GM19395 (cell line): ENCODE measurements around the gene SPAG17.

Experiments used
- ATAC-seq: cut with Tn5 transposase; IDR thresholded peaks from one replicate; pipeline ENCODE4 v1.9.1; 2021; ENCODE audit warnings: mild to moderate bottlenecking, moderate library complexity; ENCODE audit not compliant: unreplicated experiment

Gene SPAG17

GRCh38 chr1:118185084-118185832 is at the start of gene SPAG17:
TSS of gene SPAG17 (minus strand) at chr1:118185228. CDS start at chr1:118185157, 71 bp downstream.
- ATAC-seq: no peak

GRCh38 chr1:118225471-118225870 is 40.4 kb upstream of the SPAG17 start:
- ATAC-seq: no peak

DNA sequence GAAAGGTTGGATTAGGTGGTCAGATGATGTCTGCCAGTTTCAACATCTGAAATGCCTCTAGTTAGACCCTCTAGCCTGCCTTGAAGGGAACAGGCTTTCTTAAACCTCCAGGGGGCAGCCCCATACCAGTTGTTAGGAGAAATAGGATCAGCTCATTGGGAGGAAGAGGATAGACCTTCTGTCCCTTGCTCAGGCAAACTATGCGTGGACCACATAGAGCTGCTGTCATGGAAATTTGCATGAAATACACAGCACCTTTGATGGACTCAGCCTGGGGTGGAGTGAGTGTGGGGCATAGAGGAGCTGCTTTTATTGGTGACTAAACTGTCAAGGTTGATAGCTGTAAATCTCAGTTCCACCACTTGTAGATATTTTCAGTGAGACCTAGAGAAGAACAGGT is 38.4 kb upstream of the SPAG17 start:
- no peak for ATAC-seq

- ATAC-seq: no peak
Observed at GRCh38 chr1:118219438-118219837, 34.4 kb upstream of the SPAG17 start.

DNA sequence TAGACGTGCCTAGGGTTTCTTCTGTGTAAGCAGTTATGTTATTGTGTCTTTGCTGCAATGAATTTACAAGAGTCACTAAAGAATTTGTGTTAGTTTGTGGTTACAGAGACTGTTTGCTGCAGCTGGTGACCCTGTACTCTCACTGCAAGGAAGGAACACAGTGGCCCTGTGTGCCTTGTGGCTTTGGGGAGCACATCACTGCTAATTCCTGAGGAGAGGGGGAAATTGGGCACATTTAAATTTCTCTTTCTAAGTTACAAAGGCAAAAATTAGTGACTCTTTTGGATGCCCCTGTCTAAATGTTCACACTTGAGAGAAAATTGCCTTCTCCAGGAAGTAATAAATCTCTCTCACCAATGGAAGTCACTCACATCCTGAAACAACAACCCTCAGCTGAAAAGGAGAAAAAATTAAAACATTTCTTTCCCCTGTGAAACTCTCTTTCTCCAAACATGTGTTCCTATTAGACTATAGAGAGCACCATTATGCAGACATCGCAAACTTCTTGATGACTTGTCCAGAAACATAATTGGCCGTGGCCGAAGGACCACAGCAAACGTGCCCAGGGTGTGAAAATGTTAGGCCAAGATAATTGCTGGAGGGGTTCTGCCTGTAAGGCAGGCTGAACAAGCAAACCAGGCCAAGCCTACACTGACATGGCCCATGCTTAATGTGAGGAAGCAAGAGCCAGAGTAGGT is 32.3 kb upstream of the SPAG17 start:
- no peak for ATAC-seq

DNA sequence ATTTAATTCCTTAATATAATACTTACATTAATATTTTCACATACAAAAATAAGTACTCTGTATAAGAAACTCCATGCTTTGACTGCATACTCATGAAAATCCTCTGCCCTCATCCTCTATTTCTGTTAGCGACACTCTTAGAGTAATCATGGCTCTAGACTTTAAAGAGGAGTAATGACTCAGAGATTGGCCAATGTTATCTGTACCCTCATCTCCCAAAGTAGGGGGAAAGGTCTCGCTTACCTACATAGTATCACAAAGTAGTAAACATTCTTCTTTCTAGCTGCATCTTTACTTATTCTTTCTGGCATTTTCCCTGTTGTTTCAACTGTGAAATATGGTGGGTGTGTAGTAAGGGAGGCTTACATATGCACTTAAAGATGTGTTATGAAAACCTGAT is 29.8 kb upstream of the SPAG17 start:
- no peak for ATAC-seq

GRCh38 chr1:118210723-118211110 is 25.7 kb upstream of the SPAG17 start:
- no peak for ATAC-seq

DNA sequence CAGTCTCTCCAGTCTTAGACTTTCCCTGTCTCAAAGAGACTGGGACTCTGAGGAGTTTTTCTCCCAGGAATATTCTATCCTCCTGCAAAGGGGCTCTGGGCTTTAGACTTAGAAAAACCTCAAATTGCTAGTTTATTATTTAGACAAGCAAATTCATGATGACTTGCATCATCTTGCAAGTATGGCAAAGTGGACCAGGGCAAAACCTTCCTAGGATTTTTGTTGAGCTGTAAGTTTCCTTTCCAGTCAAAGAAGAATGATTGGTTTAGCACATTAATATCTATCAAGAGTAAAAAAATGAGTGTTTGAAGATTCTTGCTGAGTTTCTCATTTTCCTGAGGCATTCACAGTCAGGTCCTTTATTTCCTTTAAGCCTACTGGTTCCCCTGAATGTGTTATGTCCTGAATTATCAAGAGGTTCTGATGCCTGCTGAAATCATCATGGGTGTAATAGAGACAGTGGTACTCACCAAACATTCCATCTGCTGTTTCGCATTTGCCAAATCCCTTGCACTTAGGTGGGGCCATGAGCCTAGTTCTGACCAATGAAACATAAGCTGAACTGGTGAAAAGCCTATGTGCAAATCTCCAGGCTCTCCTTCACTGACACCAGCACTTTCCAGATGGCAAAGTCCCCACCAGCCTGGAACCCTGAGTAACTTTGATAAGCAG is 25.2 kb upstream of the SPAG17 start:
- ATAC-seq: no peak

DNA sequence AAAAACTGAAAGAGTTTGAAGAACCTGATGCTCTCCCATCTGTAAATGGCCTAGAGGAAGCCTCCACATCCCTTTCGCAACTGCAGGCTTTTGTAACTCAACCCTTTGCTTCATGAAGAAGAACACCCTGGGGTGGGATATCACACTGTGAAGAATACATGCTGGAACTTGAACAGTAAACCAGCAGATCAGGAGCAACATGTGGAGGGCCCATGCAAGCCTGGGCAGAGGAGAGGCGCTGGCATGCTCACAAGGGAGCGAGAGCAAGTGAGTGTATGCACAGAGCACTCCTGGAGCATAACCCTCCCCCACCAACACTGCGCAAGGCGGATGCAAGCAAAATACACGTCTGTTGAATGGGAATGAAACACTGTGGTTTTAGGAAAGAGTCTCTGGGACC is 24.6 kb upstream of the SPAG17 start:
- no peak for ATAC-seq

- no peak for ATAC-seq
Observed at GRCh38 chr1:118206966-118207365, 21.9 kb upstream of the SPAG17 start.

DNA sequence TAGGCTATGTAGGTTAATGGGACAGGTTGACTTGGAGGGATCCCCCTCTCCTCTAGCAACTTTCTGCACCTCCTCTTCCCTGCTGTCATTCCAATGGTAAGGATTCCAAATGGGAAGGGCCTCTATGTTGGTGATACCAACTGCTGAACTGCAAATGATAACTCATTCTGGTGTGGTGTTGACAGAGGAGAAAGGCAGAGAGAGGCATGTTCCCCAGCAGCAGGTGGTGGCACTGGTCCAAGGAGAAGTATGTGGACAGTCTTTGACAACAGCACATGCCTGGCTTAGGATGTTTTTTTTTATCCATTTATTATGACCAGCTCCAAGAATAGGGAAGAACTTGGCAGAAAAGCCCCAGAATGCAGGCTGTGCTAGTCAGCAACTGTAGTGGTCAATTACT is 19.6 kb upstream of the SPAG17 start:
- no peak for ATAC-seq

DNA sequence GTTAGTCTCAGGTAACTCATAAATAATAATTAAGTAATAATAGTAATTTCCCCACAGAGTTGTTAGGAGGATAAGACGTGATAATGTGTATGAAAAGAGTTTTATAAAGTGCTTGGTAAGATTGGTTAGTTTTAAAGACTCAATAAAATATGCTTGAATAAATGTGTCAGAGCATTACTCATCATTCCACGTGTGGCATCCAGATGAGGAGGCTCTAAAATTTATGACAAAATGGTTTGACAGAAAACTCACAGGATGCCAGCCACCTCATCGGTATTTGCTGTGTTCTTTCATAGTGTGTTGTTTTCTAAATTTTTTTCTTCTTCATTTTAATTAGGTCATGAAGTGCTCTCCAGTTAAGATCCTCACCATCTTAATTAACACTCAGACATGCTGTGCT is 19.1 kb upstream of the SPAG17 start:
- no peak for ATAC-seq

DNA sequence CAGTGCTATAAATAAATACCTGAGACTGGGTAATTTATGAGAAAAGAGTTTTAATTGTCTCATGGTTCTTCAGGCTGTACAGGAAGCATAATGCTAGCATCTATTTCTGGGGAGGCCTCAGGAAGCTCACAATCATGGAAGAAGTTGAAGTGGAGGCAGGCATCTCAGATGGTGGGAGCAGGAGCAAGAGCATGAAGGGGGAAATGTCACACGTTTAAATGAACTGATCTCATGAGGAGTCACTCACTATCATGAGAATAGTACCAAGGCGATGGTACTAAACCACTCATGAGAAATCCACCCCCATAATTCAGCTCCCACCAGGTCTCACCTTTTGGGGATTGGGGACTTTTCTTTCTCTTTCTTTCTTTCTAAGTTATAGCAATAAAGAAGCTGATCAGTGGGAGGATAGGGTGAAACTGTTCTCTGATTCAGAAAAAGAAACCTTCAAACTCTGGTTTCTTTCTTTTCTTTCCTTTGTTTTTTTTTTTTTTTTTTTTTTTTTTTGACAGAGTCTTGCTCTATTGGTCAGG is 17.1 kb upstream of the SPAG17 start:
- ATAC-seq: no peak

GRCh38 chr1:118201524-118201923 is 16.5 kb upstream of the SPAG17 start:
- peak; percentile 63 for ATAC-seq

GRCh38 chr1:118200836-118201235 is 15.8 kb upstream of the SPAG17 start:
- no peak for ATAC-seq

- no peak for ATAC-seq
Observed at GRCh38 chr1:118190561-118190960, 5.5 kb upstream of the SPAG17 start.

DNA sequence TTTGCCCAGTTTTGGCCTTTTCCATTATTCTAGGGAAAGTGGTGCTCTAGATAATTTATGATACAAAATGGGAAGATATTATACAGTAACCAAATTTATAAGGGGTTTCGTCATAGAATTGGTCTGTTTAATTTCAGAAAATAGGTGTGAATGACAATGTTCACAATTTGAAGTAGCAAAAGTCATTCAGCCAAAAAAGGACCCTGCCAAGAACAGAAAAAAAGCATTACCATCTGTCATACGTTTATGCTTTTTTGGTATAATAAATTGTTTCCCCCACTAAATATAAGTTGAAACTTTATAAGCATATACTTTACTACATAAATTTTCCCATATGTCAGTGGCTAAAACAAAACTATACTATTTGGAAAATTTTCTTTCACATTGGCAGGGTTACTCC is 4.5 kb upstream of the SPAG17 start:
- ATAC-seq: no peak

DNA sequence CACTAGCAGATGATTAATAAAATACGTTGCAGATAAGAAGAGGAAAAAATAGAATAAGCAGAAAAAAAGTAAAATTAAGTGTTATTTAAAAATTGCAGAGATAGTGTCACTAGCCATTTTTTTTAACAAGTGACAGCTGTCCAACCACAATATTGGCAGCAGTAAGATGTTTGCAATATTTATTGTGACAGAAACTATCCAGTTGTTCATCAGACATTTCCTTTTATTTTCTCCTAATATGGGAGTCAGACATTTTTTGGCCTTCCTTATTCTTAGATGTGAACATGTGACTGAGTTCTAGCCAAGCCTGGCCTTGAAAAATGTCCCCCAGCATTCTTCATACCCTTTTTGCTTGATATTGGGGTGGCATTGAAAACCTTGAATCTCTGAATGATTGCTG is 3.4 kb upstream of the SPAG17 start:
- ATAC-seq: no peak

DNA sequence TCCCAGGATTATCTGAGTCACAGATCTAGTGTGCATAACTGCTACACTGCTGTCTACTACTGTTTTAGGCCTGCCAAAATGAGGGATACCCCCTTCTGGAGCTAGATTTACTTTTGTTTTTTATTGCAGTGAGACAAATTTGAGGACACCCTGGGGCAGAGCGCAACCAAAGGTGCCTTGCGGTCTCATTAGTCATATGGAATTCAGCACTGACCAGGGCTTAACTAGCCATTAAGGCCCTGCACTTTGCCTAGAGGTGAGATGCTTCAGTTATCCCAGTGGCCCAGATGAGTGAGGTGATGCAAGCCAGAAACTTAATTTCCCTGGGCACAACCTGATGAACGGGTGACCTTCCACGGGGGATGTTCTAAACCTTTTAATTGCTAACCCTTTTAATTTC is 998 bp upstream of the SPAG17 start:
- ATAC-seq: no peak

DNA sequence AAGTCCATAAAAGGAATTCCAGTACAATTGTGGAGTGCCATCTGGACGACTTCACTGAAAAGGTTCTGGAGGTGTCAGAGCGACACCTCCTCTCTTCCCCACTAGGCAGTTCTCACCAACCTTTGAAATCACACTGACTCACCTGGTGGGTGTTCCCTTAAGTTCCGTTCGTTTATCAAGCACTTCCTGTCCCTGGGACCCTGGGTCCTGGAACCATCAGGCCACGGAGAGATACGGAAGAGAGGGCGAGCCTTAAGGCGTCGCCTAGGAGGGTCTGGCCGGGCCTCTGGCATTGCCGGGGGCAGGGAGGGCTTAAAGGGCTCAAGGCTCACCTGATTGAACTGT is 317 bp downstream of the SPAG17 start:
- no peak for ATAC-seq

- ATAC-seq: no peak
Observed at GRCh38 chr1:118183586-118183985, 1.4 kb downstream of the SPAG17 start.

DNA sequence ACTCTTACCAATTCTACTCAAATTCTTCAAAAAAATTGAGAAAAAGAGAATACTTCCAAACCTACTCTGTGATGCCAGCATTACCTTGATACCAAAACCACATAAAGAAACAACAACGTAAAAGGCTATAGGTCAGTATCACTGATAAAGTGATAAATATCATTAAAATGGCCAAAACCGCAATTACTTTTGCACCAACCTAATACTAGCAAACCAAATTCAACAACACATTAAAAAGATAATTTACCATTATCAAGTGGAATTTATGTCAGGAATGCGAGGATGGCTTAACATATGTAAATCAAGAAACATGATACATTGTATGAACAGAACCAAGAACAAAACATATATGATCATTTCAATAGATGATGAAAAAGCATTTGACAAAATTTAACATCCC is 7.0 kb downstream of the SPAG17 start:
- no peak for ATAC-seq
